Mucosa of stomach (tissue), 1 donor: ENCODE data around the gene BAIAP2L2.
"Not testable (repeated sequence)": the region's sequence is repeated elsewhere in the genome, so short reads cannot be mapped to it uniquely, and the experiment has no call there.

Experiments used
- H3K27me3 ChIP-seq: one replicate; pipeline ENCODE4 v1.7.0; 2013; ENCODE audit warnings: mild to moderate bottlenecking, low read length; ENCODE audit not compliant: control insufficient read depth, insufficient read depth
- H3K36me3 ChIP-seq: one replicate; pipeline ENCODE4 v1.7.0; 2013; ENCODE audit warnings: low read length; ENCODE audit not compliant: control insufficient read depth, insufficient read depth
- H3K4me1 ChIP-seq: one replicate; pipeline ENCODE4 v1.7.0; 2013; ENCODE audit warnings: mild to moderate bottlenecking, low read length; ENCODE audit not compliant: control insufficient read depth, insufficient read depth
- H3K4me3 ChIP-seq: one replicate; pipeline ENCODE4 v1.7.0; 2013; ENCODE audit warnings: low read length
- H3K9ac ChIP-seq: one replicate; pipeline ENCODE4 v1.7.0; 2013; ENCODE audit warnings: mild to moderate bottlenecking, low read length, moderate library complexity
- H3K9me3 ChIP-seq: one replicate; pipeline ENCODE4 v1.7.0; 2013; ENCODE audit warnings: mild to moderate bottlenecking, low read length, moderate library complexity; ENCODE audit not compliant: control insufficient read depth
- donor health status: Pancreatic carcinoma.

Gene BAIAP2L2

DNA sequence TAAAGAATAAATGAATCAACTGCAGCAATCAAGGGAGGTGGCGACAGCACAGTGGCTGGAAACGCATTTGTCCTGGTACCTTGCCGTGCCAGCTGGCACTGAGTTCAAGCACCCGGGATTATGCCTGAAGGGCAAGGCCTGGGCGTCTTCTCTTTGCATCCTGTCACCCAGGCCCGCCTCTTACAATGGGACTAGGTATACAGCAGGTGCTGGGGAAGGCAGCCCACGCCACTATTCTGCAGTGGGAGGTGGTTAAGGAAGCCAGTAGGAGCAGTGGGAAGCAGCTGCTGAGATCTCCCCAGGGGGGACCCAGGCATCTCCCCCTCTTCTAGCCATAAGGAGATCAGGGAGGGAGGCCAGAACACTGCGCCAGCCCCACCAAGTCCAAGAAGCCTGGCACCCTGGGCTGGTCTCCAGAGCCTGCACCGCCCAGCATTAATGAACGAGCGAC lies 15.3 kb upstream of the BAIAP2L2 start:
- H3K9me3 ChIP-seq, result no peaks in the 10 kb centered on the region
- no peaks in the 10 kb centered on the region for H3K27me3 ChIP-seq
- no peak overlapping the region for H3K4me3 ChIP-seq
- H3K4me1 ChIP-seq, result no peaks in the 10 kb centered on the region
- H3K9ac ChIP-seq, result no peak overlapping the region
- H3K36me3 ChIP-seq, result no peaks in the 10 kb centered on the region

DNA sequence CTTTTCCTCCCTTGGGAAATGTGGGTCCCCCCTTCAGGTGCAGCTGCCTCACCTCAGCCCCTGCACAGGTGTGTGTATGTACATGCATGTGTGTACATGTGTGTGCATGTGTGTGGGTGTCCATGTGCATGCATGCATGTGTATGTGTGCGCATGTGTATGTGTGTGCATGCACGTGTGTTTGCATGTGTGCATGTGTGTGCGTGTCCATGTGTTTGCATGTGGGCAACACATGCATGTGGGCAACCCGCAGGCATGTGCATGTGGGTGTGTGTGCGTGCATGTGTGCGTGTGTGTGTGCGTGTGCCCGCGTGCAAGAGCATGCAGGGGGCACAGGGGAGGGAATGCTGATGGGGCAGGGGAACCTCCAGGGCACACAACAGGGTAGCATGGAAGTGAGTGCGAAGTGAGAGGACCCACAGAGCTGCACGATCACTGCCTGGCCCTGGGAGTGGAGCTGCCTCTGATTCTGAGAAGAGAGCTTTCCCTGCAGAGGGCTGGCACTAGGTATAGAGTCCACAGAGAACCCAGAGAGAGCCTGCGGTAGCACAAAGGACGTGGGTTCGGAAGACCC lies 14.6 kb upstream of the BAIAP2L2 start:
- Histone ChIP-seq H3K27me3 (no peaks in the 10 kb centered on the region), H3K36me3 (no peaks in the 10 kb centered on the region), H3K4me1 (peaks cover 6% of the 10 kb centered on the region), H3K4me3 (no peak overlapping the region), H3K9me3 (no peaks in the 10 kb centered on the region), H3K9ac (no peak overlapping the region)

DNA sequence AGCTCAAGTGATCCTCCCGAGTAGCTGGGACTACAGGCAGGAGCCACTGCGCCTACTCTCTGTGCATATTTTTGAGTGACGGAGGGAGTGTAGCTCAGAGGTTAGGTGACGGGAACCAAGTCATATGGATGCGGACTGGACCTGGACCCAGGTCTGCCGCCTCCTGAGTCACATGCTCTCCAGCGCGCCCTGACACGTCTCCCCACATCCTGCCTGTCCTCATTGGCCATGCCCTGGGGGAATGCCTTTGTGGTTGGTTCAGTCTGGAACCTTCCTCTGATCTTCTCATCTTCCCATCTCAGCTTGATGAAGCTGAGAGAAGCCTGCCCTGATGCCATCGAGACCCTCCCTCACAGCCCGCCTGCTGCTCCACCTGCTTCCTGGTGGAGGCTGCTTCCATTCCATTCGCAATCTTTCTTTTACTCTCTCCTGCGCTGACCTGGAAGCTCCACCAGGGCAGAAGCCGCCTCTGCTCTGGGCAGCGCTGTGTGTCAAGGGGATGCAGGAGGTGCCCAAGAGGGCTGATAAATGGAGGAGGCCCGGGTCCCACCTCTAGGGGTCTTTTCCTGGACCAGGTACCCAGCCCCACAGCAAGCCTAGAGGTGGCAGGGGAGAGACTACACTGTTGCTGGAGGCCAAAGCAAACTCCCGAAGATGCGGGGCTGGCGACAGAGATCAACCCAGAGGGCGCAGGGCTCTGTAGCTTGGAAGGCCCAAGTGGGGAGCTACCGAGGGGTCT lies 13.9 kb upstream of the BAIAP2L2 start:
- Histone ChIP-seq H3K9me3 (no peaks in the 10 kb centered on the region), H3K4me1 (peaks cover 8% of the 10 kb centered on the region), H3K9ac (no peak overlapping the region), H3K4me3 (no peak overlapping the region), H3K36me3 (no peaks in the 10 kb centered on the region), H3K27me3 (no peaks in the 10 kb centered on the region)

DNA sequence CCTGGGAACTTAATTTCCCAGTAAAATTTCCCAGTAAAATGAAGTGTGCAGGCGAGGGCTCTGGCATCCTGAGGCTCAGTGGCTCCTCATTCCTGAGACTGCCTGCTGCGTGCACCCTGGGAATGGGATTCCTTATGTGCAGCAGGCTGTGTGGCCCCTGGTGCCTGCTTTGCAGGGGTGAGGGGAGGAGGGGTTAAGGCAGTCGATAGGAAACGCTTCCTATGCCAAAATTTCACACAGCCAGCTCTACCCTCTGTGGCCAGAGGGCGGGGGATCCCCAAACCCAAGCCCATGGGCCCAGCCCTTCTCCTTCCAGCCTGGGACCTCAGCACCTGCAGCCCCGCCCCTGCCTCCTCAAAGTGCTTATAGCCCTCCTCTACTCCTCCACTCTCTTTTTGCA lies 12.1 kb upstream of the BAIAP2L2 start:
- H3K9me3 ChIP-seq, result no peaks in the 10 kb centered on the region
- no peaks in the 10 kb centered on the region for H3K36me3 ChIP-seq
- H3K9ac ChIP-seq, result no peak overlapping the region
- H3K4me1 ChIP-seq, result peaks cover 8% of the 10 kb centered on the region
- H3K4me3 ChIP-seq, result no peak overlapping the region
- no peaks in the 10 kb centered on the region for H3K27me3 ChIP-seq

DNA sequence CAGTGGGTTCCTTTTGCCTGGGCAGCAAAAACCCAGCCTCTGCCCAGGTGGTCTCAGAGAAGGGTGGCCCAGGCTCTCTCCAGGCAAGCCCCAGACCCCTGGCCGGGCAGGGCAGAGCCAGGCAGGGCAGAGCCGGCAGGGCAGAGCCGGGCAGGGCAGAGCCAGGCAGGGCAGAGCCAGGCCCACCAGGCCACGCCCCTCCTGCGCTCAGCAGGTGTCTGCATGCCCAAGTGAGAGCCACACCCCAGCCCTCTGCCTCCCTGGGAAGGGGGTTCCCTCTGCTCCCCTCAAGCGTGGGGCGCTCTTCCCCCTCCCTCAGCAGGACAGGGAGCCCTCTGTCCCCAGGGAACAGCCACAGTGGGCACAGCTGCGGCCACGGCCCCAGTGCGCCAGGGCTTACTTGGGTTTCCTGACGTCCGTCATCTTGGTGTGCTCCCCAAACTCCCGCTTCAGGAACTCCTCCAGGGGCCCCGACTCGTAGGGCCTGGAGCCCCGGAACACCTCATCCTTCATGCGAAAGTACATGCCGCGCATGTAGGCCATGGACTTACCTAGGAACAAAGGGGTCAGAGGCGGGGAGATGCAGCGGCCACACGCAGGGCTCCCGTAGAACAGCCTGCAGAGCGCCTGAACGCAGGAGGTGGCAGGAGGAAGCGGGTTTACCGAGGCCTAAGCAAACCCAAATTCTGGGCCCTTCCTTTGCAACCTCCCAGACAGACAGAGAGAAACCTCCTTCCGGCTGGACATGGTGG lies 10.1 kb upstream of the BAIAP2L2 start:
- Histone ChIP-seq H3K4me3 (no peak overlapping the region), H3K36me3 (no peaks in the 10 kb centered on the region), H3K4me1 (peaks cover 8% of the 10 kb centered on the region), H3K9me3 (no peaks in the 10 kb centered on the region), H3K27me3 (no peaks in the 10 kb centered on the region), H3K9ac (no peak overlapping the region)

DNA sequence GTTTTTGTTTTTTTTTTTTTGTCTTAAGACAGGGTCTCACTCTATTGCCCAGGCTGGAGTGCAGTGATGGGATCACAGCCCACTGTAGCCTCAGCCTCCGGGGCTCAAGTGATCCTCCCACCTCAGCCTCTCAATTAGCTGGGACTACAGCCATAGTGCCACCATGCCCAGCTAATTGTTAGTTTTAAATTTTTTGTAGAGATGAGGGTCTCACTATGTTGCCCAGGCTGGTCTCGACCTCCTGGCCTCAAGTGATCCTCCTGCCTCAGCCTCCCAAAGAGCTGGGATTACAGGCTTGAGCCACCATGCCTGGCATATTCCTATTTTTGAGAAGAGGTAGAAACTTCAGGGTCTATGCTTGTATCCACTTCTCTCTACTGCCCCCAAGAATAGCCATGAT lies 8.3 kb upstream of the BAIAP2L2 start:
- H3K4me1 ChIP-seq, result peaks cover 14% of the 10 kb centered on the region

DNA sequence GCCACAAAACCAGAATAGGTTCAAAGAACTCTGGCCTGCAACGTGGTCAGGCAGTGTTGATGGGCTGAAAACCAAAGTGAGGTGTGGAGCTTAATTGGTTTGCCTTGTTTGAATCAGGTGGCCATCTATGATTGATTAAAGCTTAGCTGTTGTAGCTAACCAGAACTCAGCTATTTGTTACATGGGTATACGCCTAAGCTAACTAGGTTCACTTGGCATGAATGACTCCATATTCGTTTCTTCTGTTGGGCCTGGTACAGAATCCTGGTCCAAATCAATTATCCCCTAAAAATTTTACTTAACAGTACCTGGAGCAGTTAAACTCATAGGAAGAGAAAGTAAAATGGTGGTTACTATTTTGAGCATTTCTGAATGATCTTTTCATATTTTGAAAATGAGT lies 7.7 kb upstream of the BAIAP2L2 start:
- Histone ChIP-seq H3K9me3 (no peaks in the 10 kb centered on the region), H3K9ac (no peak overlapping the region), H3K36me3 (no peaks in the 10 kb centered on the region), H3K4me3 (no peak overlapping the region), H3K27me3 (no peaks in the 10 kb centered on the region), H3K4me1 (peaks cover 14% of the 10 kb centered on the region)

More for the DNA sequence above, 8.3 kb upstream of the BAIAP2L2 start:
- H3K4me3 ChIP-seq, H3K27me3 ChIP-seq, H3K9ac ChIP-seq, H3K9me3 ChIP-seq, H3K36me3 ChIP-seq: not testable (repeated sequence)

DNA sequence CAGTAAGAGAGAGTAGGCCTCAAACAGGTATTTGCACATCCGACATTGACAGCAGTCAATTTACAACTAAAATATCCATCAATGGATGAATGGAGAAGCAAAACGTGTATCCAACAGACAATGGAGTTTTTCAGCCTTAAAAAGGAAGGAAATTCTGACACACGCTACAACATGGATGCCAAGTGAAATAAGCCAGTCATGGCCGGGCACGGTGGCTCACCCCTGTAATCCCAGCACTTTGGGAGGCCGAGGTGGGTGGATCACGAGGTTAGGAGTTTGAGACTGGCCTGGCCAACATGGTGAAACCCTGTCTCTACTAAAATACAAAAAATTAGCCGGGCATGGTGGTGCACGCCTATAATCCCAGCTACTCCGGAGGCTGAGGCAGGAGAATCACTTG lies 7.1 kb upstream of the BAIAP2L2 start:
- H3K9me3 ChIP-seq, H3K36me3 ChIP-seq, H3K27me3 ChIP-seq, H3K9ac ChIP-seq, H3K4me3 ChIP-seq: not testable (repeated sequence)
- peaks cover 18% of the 10 kb centered on the region for H3K4me1 ChIP-seq

DNA sequence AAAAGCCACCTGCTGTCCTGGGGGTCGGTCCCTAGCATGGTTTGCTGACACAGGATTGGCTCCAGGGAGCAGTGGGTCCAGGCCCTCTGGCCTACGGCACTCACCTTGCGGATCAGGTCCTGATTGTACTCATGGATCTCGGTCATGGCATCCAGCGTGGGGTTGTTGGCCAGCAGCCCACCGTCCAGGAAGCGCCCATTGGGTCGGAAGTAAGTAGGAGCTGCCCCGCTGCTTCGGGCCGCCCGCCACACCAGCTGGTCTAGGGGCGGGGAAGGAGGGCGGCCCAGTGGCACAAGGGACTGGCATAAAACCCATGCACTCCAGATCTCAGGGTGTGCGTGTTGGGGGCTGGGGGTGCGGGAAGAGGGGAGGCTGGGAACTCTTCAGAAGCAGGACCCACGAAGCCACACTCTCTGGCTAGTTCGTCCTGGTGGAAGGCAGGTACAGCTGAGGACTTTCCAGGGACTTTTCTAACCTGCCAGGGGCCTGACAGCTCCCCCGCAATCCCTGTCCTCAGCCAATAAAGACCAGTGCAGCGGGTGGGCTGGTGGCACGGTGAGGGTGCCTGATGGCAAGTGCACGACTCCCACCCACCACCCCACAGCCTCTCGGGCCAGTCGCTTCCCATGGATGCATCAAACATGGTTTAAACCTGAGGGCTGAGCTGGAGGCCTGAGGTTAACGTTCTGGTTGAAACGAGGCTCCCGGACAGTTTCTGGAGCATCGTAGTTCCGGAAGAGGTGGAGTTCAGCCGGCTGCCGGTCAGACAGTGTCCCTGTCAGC lies 5.1 kb upstream of the BAIAP2L2 start:
- no peaks in the 10 kb centered on the region for H3K27me3 ChIP-seq
- no peak overlapping the region for H3K4me3 ChIP-seq
- H3K9me3 ChIP-seq, result no peaks in the 10 kb centered on the region
- no peaks in the 10 kb centered on the region for H3K36me3 ChIP-seq
- no peak overlapping the region for H3K9ac ChIP-seq
- peaks cover 37% of the 10 kb centered on the region for H3K4me1 ChIP-seq

DNA sequence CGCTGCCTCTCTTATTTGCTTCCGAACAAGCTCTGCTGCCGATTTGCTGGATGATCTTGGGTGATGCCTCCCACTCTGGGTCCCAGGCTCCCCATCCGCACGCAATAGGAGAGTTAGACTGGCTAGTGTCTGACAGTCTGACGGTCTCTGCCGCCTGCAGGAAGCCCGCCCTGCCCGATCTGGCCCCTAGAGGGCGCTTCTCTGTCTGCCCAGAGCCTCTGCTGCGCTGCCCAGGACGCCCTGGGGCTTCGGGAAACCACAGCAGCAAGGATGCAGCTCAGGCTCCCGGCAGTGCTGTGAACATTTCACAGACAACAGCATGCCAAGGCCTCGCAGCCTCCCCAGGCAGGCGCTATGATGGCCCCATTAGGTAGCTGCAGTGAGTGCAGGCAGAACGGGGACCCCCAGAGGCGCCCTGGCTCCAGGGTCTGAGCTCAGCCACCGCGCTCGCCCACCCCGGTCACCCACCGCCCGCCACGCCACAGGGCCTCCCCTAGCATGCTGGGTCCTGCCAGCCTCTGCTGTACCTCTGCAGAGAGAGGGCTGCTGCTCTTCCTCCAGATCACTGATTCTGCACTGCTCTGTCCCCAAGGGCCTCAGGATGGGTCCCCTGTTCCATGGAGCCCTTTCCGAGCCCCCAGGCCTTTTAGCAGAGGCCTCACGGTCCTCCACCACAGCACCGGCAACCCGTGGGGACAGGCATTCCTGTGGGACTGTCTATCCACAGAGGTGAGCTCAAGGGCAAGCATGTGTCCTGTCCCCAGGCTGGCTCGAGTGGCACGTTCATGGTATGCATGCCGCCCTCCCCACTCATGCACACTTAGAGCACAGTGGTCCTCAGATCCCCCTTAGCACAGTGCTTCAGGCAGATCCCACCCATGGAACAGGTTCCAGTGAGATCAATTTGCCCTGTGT lies 4.3 kb upstream of the BAIAP2L2 start:
- H3K27me3 ChIP-seq, result no peaks in the 10 kb centered on the region
- no peaks in the 10 kb centered on the region for H3K9me3 ChIP-seq
- no peak overlapping the region for H3K9ac ChIP-seq
- H3K4me1 ChIP-seq, result peaks cover 33% of the 10 kb centered on the region
- no peak overlapping the region for H3K4me3 ChIP-seq
- no peaks in the 10 kb centered on the region for H3K36me3 ChIP-seq

DNA sequence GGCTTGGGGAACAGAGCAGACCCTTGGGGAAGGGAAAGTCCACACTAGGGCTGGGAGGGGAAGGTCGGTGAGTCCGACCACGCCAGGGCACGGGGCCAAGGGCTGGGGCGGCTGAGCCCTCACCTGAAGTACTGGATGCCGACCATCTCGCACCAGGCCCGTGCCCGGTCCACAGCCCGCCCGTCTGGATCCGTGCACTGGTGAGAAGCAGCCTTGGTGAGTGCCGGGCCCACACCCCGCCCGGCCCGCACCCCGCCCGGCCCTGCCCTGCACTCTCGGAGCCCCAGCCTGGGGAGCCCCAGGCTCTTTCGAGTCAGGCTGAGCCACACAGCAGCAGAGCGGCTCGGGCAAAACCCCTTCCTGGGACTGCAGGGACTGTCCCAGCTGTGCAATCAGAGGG lies 1.9 kb upstream of the BAIAP2L2 start:
- H3K4me1 ChIP-seq, result peaks cover 54% of the 10 kb centered on the region
- no peaks in the 10 kb centered on the region for H3K36me3 ChIP-seq
- no peaks in the 10 kb centered on the region for H3K27me3 ChIP-seq
- H3K4me3 ChIP-seq, result no peak overlapping the region
- H3K9ac ChIP-seq, result peak overlapping the region; percentile 79
- H3K9me3 ChIP-seq, result no peaks in the 10 kb centered on the region
